Mesothelial cell of epicardium (in vitro differentiated cells): ENCODE data around the gene TAL2. TPM values are rescaled to one million over a fixed set of nuclear protein-coding genes. Genes with fewer than 3 reads are reported as not detected.
A peak's percentile ranks its signal among the peaks of the same experiment; 100 is the strongest.

Source experiments
- DNase-seq, 2 experiments: peaks; one replicate each; pipeline ENCODE4 v3.0.0; 2021; ENCODE audit warnings: low spot score in 2 of 2; ENCODE audit not compliant: unreplicated experiment in 2 of 2
- H3K27ac Mint-ChIP-seq: 2 replicates; pipeline ENCODE4 v1.8.0; 2021; ENCODE audit warnings: mixed read lengths
- H3K27me3 Mint-ChIP-seq: 2 replicates; pipeline ENCODE4 v1.8.0; 2021; ENCODE audit warnings: low read depth, mixed read lengths
- H3K36me3 Mint-ChIP-seq: 2 replicates; pipeline ENCODE4 v1.8.0; 2021; ENCODE audit warnings: mixed read lengths
- H3K4me1 Mint-ChIP-seq: 2 replicates; pipeline ENCODE4 v1.8.0; 2021; ENCODE audit warnings: mixed read lengths
- H3K4me3 Mint-ChIP-seq: 2 replicates; pipeline ENCODE4 v1.8.0; 2021; ENCODE audit warnings: mild to moderate bottlenecking, moderate library complexity, mixed read lengths
- H3K9me3 Mint-ChIP-seq: 2 replicates; pipeline ENCODE4 v1.8.0; 2021; ENCODE audit warnings: mixed read lengths
- total RNA-seq: library from RNA; stranded (reverse); gene quantifications from 3 replicates; pipeline ENCODE4 v1.2.1, GENCODE V29; 2021
- TF ChIP-seq, protein P1 (sequence below): fragments of 200-600 bp; sonication (generic); IDR thresholded peaks from one replicate; pipeline ENCODE4 v1.5.0; 2021; ENCODE audit warnings: antibody characterized with exemption; ENCODE audit not compliant: unreplicated experiment

Gene TAL2
- total RNA-seq, 1 donor from 2014 or later, result 0.47 TPM

DNA sequence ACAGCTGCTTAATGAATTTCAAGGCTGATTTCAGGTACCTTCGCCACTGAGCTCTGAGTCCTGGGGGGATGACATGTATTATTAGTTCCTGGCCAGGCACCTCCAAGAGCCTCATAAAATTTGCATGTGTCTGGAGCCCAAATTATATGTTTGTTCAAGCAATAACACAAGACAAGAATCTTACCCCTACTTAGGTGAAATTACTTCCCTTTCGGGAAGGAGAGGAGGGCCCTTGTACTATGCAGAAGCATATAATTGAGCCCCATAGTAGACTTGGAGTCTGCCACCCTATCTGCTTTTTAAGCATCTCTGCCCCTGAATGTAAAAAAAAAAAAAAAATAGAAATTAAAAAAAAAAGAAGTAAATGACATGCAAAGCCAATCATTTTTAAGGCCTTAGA lies 19.1 kb downstream of the TAL2 start:
- no peaks in the 10 kb centered on the region for H3K9me3 Mint-ChIP-seq
- peaks cover 3% of the 10 kb centered on the region for H3K4me1 Mint-ChIP-seq
- H3K27ac Mint-ChIP-seq, result no peak overlapping the region
- DNase-seq, result no peak
- TF ChIP-seq, protein P1, sequence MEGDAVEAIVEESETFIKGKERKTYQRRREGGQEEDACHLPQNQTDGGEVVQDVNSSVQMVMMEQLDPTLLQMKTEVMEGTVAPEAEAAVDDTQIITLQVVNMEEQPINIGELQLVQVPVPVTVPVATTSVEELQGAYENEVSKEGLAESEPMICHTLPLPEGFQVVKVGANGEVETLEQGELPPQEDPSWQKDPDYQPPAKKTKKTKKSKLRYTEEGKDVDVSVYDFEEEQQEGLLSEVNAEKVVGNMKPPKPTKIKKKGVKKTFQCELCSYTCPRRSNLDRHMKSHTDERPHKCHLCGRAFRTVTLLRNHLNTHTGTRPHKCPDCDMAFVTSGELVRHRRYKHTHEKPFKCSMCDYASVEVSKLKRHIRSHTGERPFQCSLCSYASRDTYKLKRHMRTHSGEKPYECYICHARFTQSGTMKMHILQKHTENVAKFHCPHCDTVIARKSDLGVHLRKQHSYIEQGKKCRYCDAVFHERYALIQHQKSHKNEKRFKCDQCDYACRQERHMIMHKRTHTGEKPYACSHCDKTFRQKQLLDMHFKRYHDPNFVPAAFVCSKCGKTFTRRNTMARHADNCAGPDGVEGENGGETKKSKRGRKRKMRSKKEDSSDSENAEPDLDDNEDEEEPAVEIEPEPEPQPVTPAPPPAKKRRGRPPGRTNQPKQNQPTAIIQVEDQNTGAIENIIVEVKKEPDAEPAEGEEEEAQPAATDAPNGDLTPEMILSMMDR, result no peak
- H3K27me3 Mint-ChIP-seq, result peaks cover 2% of the 10 kb centered on the region
- no peaks in the 10 kb centered on the region for H3K36me3 Mint-ChIP-seq
- no peak overlapping the region for H3K4me3 Mint-ChIP-seq

DNA sequence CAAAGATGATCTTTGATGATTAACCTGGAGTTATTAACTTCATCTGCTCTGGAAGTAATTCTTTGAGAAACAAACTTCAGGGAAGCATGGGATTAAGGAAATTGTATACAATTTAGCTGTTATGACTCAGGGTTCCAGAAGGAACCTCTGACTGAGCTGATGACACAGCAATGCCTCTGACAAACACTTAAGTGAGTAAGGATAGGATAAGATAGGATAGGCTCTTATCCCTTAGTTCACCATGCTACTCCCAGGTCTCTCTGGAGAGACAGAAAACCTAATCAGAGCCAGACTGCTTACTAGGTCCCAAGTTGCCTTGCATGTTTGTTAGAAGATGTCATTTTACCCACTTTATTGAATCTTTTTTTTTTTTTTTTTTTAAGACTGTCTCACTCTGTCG lies 19.5 kb downstream of the TAL2 start:
- TF ChIP-seq, protein P1, result no peak
- Mint-ChIP-seq H3K27ac (no peak overlapping the region), H3K4me3 (no peak overlapping the region)

GRCh38 chr9:105683688-105684275 lies 21.5 kb downstream of the TAL2 start:
- TF ChIP-seq, protein P1, result no peak
- H3K4me3 Mint-ChIP-seq, result no peak overlapping the region

More for the DNA sequence above, 19.5 kb downstream of the TAL2 start:
- H3K36me3 Mint-ChIP-seq, result no peaks in the 10 kb centered on the region
- peaks cover 2% of the 10 kb centered on the region for H3K27me3 Mint-ChIP-seq
- H3K9me3 Mint-ChIP-seq, result no peaks in the 10 kb centered on the region
- no peak for DNase-seq
- H3K4me1 Mint-ChIP-seq, result peaks cover 3% of the 10 kb centered on the region

GRCh38 chr9:105686936-105687335 lies 24.7 kb downstream of the TAL2 start:
- H3K27ac Mint-ChIP-seq, result no peak overlapping the region
- TF ChIP-seq, protein P1, result no peak
- no peaks in the 10 kb centered on the region for H3K4me1 Mint-ChIP-seq
- H3K36me3 Mint-ChIP-seq, result no peaks in the 10 kb centered on the region
- DNase-seq, result no peak
- H3K27me3 Mint-ChIP-seq, result peaks cover 28% of the 10 kb centered on the region
- H3K4me3 Mint-ChIP-seq, result no peak overlapping the region
- no peaks in the 10 kb centered on the region for H3K9me3 Mint-ChIP-seq

More at GRCh38 chr9:105683688-105684275, 21.5 kb downstream of the TAL2 start:
- no peaks in the 10 kb centered on the region for H3K9me3 Mint-ChIP-seq
- H3K27me3 Mint-ChIP-seq, result peaks cover 9% of the 10 kb centered on the region
- H3K4me1 Mint-ChIP-seq, result no peaks in the 10 kb centered on the region
- no peak for DNase-seq
- H3K27ac Mint-ChIP-seq, result no peak overlapping the region
- H3K36me3 Mint-ChIP-seq, result no peaks in the 10 kb centered on the region

DNA sequence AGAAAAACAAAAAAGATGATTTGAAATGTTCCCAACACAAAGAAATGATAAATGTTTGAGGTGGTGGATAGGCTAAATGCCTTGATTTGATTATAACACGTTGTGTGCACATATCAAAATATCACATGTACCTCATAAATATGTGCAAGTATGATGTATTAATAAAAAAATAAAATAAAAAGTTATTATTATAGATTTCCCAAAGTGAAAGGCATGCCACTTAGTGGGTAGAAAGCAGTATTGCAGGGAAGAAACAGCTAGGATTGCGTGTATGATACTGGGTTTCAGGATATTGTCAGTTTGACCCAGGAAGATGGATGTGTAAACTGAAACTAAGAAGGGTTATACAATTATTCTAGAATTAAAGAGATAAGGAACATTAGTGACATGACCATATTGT lies 28.5 kb downstream of the TAL2 start:
- H3K27ac Mint-ChIP-seq, result no peak overlapping the region
- H3K27me3 Mint-ChIP-seq, result peaks cover 52% of the 10 kb centered on the region
- DNase-seq, result no peak
- H3K4me1 Mint-ChIP-seq, result peaks cover 14% of the 10 kb centered on the region
- H3K9me3 Mint-ChIP-seq, result no peaks in the 10 kb centered on the region
- no peaks in the 10 kb centered on the region for H3K36me3 Mint-ChIP-seq
- no peak overlapping the region for H3K4me3 Mint-ChIP-seq
- TF ChIP-seq, protein P1, result peak; percentile 44
